ENCODE measurements around the gene RECQL5. TPM values are rescaled to one million over a fixed set of nuclear protein-coding genes. Genes with fewer than 3 reads are reported as not detected.

The RECQL5 gene
- polyA plus RNA-seq, 1 donor (not counting 4 experiments of a cell fraction or from before 2014, with no cell fraction given) = 11.9 TPM

DNA sequence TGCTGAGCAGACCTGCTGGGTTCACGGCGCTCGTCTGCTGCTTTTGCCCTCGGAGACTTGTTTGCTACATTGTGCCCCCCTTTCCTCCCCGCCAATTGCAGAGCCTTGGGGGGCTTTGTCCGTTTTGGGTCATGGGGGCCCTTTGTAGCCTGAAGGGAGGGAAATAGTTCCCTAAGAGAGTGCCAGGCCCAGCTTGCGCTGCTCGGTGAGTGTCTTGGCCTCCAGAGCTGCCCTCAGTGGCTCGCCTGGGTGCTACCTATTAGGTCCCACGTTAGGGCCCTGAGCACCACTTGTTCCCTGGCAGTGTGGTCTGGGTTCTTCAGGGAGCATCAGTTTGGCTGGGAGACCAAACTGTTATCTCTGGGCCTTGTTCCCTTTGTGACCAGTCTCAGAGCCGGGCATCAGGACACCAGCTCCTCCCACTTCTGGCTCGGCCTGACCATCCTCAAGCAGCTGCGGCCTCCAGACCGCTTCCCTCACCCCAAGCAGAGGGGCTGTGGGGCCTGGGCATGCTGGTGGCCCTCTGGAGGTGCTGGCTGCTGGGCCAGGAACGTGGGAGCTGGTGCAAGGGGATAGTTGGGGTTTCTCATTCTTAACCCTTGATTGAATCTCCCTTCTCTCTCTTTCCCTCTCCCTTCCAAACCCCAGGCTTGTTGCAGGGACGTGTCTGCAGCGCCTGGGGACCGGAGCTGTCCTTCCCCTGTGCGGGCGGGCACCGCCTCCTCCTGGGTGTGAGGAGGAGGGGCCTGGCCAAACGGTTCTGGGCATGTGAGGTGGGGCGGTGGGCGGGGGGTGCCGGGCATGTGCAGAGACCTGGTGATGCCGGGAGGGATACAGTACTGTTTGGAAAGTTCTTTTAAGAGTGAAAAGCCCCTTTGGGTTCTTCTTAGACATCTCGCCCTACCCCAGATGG is 38.3 kb upstream of the RECQL5 start:
- TF ChIP-seq, protein P1, sequence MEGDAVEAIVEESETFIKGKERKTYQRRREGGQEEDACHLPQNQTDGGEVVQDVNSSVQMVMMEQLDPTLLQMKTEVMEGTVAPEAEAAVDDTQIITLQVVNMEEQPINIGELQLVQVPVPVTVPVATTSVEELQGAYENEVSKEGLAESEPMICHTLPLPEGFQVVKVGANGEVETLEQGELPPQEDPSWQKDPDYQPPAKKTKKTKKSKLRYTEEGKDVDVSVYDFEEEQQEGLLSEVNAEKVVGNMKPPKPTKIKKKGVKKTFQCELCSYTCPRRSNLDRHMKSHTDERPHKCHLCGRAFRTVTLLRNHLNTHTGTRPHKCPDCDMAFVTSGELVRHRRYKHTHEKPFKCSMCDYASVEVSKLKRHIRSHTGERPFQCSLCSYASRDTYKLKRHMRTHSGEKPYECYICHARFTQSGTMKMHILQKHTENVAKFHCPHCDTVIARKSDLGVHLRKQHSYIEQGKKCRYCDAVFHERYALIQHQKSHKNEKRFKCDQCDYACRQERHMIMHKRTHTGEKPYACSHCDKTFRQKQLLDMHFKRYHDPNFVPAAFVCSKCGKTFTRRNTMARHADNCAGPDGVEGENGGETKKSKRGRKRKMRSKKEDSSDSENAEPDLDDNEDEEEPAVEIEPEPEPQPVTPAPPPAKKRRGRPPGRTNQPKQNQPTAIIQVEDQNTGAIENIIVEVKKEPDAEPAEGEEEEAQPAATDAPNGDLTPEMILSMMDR (optimal IDR thresholded peaks at IDR 0.05 in 1 of 3, IDR thresholded peaks at IDR 0.05 in 1 of 3, conservative IDR thresholded peaks at IDR 0.05 in 1 of 3; ENCODE audit: extremely low read depth in 1 of 3, insufficient read depth in 2 of 3, low read length in 3 of 3) = no peak
- TF ChIP-seq EZH2 (IDR thresholded peaks at IDR 0.05; ENCODE audit: low read length) = no peak
- Histone ChIP-seq H3K4me1 (ENCODE audit: control insufficient read depth, extremely low read depth, insufficient read depth, low read length) (peaks cover 41% of the 10 kb centered on the region), H3K9me3 (ENCODE audit: control insufficient read depth, low read depth, low read length) (no peaks in the 10 kb centered on the region), H4K20me1 (ENCODE audit: control insufficient read depth, extremely low read depth, insufficient read depth, low read length) (no peaks in the 10 kb centered on the region), H3K9me1 (ENCODE audit: control insufficient read depth, extremely low read depth, insufficient read depth, low read length) (peaks cover 2% of the 10 kb centered on the region), H3K4me2 (ENCODE audit: control insufficient read depth, extremely low read depth, insufficient read depth, low read depth, low read length) (no peak overlapping the region), H3K9ac (ENCODE audit: control insufficient read depth, extremely low read depth, insufficient read depth, low read length) (no peak overlapping the region), H3K27ac (ENCODE audit: control insufficient read depth, insufficient read depth, low read length) (no peak overlapping the region), H3K79me2 (ENCODE audit: control insufficient read depth, insufficient read depth, low read length) (peaks cover 2% of the 10 kb centered on the region), H3K27me3 (ENCODE audit: control insufficient read depth, extremely low read depth, insufficient read depth, low read length) (no peaks in the 10 kb centered on the region), H3K36me3 (ENCODE audit: control insufficient read depth in 2 of 2, extremely low read depth in 1 of 2, insufficient read depth in 2 of 2, low read length in 2 of 2) (peaks cover 46 to 72% of the 10 kb centered on the region in 2 experiments), H3K4me3 (ENCODE audit: control insufficient read depth in 2 of 3, extremely low read depth in 1 of 3, insufficient read depth in 2 of 3, low read depth in 1 of 3, low read length in 3 of 3) (no peak overlapping the region), H2AFZ (ENCODE audit: control insufficient read depth, low read length) (no peak overlapping the region)
- DNase-seq (ENCODE audit: low read depth, low spot score) = no peak
- dilution Hi-C loops (cut with MboI; ENCODE audit: extremely low pct_ligation_motif_present, low sequenced_read_pairs) = no loop called here
- FAIRE-seq = no peak

DNA sequence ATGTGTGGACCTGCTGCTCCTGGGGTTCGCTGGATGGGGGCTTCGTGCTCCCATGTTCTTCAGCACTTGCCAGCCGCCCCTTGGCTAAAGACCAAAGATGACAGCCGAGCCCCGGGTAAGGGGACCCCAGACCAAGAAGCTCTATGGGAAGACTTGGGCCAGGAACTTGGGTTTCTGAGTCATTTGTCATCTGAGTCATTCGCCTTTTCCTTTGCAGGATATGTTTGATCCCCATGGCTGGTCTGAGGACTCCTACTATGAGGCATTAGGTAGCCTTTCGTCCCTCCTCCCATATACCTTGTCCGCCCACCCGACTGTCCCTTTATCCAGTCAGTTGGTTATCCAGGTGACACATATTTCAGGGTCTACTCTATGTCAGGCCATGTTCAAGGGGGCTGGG is 36.6 kb upstream of the RECQL5 start:
- no peak overlapping the region for H3K4me2 ChIP-seq (ENCODE audit: control insufficient read depth, extremely low read depth, insufficient read depth, low read depth, low read length)

More for the DNA sequence above, 36.6 kb upstream of the RECQL5 start:
- H3K9me1 ChIP-seq (ENCODE audit: control insufficient read depth, extremely low read depth, insufficient read depth, low read length) = peaks cover 2% of the 10 kb centered on the region
- H3K27ac ChIP-seq (ENCODE audit: control insufficient read depth, insufficient read depth, low read length) = no peak overlapping the region
- peaks cover 57% of the 10 kb centered on the region for H3K4me1 ChIP-seq (ENCODE audit: control insufficient read depth, extremely low read depth, insufficient read depth, low read length)
- no peaks in the 10 kb centered on the region for H3K9me3 ChIP-seq (ENCODE audit: control insufficient read depth, low read depth, low read length)
- H3K79me2 ChIP-seq (ENCODE audit: control insufficient read depth, insufficient read depth, low read length) = peaks cover 7% of the 10 kb centered on the region
- FAIRE-seq (no peak), DNase-seq (ENCODE audit: low read depth, low spot score) (no peak)
- no peak overlapping the region for H3K9ac ChIP-seq (ENCODE audit: control insufficient read depth, extremely low read depth, insufficient read depth, low read length)
- TF ChIP-seq EZH2 (IDR thresholded peaks at IDR 0.05; ENCODE audit: low read length) = no peak
- TF ChIP-seq, protein P1 (optimal IDR thresholded peaks at IDR 0.05 in 1 of 3, IDR thresholded peaks at IDR 0.05 in 1 of 3, conservative IDR thresholded peaks at IDR 0.05 in 1 of 3; ENCODE audit: extremely low read depth in 1 of 3, insufficient read depth in 2 of 3, low read length in 3 of 3) = no peak
- H3K36me3 ChIP-seq (ENCODE audit: control insufficient read depth in 2 of 2, extremely low read depth in 1 of 2, insufficient read depth in 2 of 2, low read length in 2 of 2) = peaks cover 48 to 74% of the 10 kb centered on the region in 2 experiments
- no peak overlapping the region for H3K4me3 ChIP-seq (ENCODE audit: control insufficient read depth in 2 of 3, extremely low read depth in 1 of 3, insufficient read depth in 2 of 3, low read depth in 1 of 3, low read length in 3 of 3)
- no peaks in the 10 kb centered on the region for H3K27me3 ChIP-seq (ENCODE audit: control insufficient read depth, extremely low read depth, insufficient read depth, low read length)
- H2AFZ ChIP-seq (ENCODE audit: control insufficient read depth, low read length) = no peak overlapping the region
- dilution Hi-C loops (cut with MboI; ENCODE audit: extremely low pct_ligation_motif_present, low sequenced_read_pairs) = no loop called here
- H4K20me1 ChIP-seq (ENCODE audit: control insufficient read depth, extremely low read depth, insufficient read depth, low read length) = no peaks in the 10 kb centered on the region
